Measurements from ENCODE around the gene SAMD9L. TPM values are rescaled to one million over a fixed set of nuclear protein-coding genes. Genes with fewer than 3 reads are reported as not detected.
A peak's percentile ranks its signal among the peaks of the same experiment; 100 is the strongest.

The SAMD9L gene
- polyA plus RNA-seq, 1 donor from 2014 or later, result not detected

DNA sequence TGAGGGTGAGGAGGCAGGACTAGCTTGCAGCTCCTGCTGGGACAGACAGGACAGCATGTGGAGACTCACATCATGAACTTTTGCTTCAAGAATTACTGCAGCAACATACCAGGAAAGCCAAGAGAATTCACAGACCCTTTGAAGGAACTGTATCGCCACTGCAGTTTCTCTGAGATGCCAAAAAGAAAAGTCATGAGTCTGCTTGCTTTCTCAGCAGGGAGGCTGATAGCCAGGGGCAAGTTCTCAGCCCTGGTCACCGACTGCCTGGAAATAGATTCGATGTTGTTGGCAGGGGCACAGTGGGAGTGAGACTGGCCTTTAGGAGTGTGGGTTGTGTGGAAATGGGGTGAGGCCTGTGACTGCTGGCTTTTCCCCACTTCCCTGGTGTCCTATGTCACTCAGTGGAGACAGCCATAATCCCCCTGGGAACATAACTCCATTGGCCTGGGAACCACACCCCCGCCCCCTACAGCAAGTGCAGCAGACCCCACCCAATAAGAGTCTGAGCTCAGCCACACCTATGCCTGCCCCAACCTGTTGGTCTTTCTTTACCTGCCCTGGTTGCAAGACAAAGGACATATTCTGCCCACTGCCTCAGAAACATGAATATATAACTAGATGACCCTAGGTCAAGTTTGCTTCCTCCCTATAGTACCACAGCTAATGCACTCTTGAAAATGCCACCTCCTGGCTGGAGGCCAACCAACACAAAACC lies 28.8 kb downstream of the SAMD9L start:
- TF ChIP-seq, protein P1, sequence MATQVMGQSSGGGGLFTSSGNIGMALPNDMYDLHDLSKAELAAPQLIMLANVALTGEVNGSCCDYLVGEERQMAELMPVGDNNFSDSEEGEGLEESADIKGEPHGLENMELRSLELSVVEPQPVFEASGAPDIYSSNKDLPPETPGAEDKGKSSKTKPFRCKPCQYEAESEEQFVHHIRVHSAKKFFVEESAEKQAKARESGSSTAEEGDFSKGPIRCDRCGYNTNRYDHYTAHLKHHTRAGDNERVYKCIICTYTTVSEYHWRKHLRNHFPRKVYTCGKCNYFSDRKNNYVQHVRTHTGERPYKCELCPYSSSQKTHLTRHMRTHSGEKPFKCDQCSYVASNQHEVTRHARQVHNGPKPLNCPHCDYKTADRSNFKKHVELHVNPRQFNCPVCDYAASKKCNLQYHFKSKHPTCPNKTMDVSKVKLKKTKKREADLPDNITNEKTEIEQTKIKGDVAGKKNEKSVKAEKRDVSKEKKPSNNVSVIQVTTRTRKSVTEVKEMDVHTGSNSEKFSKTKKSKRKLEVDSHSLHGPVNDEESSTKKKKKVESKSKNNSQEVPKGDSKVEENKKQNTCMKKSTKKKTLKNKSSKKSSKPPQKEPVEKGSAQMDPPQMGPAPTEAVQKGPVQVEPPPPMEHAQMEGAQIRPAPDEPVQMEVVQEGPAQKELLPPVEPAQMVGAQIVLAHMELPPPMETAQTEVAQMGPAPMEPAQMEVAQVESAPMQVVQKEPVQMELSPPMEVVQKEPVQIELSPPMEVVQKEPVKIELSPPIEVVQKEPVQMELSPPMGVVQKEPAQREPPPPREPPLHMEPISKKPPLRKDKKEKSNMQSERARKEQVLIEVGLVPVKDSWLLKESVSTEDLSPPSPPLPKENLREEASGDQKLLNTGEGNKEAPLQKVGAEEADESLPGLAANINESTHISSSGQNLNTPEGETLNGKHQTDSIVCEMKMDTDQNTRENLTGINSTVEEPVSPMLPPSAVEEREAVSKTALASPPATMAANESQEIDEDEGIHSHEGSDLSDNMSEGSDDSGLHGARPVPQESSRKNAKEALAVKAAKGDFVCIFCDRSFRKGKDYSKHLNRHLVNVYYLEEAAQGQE (IDR thresholded peaks at IDR 0.05; ENCODE audit: borderline replicate concordance), result no peak
- TF ChIP-seq SMC3 (conservative IDR thresholded peaks at IDR 0.05; ENCODE audit: poor library complexity) (no peak), EZH2 (IDR thresholded peaks at IDR 0.05; ENCODE audit: borderline replicate concordance, insufficient read depth, low read length, poor library complexity, severe bottlenecking) (no peak), POLR2AphosphoS5 (IDR thresholded peaks at IDR 0.05) (no peak), MXI1 (conservative IDR thresholded peaks at IDR 0.05; ENCODE audit: poor library complexity, severe bottlenecking) (no peak), EP300 (conservative IDR thresholded peaks at IDR 0.05; ENCODE audit: poor library complexity, severe bottlenecking) (no peak), RAD21 (conservative IDR thresholded peaks at IDR 0.05) (no peak)
- TF ChIP-seq, protein P2, sequence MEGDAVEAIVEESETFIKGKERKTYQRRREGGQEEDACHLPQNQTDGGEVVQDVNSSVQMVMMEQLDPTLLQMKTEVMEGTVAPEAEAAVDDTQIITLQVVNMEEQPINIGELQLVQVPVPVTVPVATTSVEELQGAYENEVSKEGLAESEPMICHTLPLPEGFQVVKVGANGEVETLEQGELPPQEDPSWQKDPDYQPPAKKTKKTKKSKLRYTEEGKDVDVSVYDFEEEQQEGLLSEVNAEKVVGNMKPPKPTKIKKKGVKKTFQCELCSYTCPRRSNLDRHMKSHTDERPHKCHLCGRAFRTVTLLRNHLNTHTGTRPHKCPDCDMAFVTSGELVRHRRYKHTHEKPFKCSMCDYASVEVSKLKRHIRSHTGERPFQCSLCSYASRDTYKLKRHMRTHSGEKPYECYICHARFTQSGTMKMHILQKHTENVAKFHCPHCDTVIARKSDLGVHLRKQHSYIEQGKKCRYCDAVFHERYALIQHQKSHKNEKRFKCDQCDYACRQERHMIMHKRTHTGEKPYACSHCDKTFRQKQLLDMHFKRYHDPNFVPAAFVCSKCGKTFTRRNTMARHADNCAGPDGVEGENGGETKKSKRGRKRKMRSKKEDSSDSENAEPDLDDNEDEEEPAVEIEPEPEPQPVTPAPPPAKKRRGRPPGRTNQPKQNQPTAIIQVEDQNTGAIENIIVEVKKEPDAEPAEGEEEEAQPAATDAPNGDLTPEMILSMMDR (IDR thresholded peaks at IDR 0.05; ENCODE audit: poor library complexity, severe bottlenecking), result no peak
- Histone ChIP-seq H3K27ac (ENCODE audit: low read length) (no peak overlapping the region), H3K4me2 (ENCODE audit: low read length) (no peak overlapping the region), H3F3A (ENCODE audit: insufficient read depth, low read length, poor library complexity, severe bottlenecking) (no peaks in the 10 kb centered on the region), H3K9me3 (ENCODE audit: low read length) (no peaks in the 10 kb centered on the region), H3K9me2 (ENCODE audit: insufficient read depth, low read length) (no peaks in the 10 kb centered on the region), H4K20me1 (ENCODE audit: insufficient read depth) (no peaks in the 10 kb centered on the region), H3K9ac (ENCODE audit: low read length) (no peak overlapping the region), H2AFZ (ENCODE audit: low read depth, low read length) (no peak overlapping the region), H3K27me3 (ENCODE audit: insufficient read depth, low read depth, low read length) (no peaks in the 10 kb centered on the region), H3K4me3 (ENCODE audit: low read length) (no peak overlapping the region), H3K36me3 (ENCODE audit: insufficient read depth, low read length) (no peaks in the 10 kb centered on the region), H3K79me2 (replicated peaks; ENCODE audit: insufficient read depth, low read length) (no peaks in the 10 kb centered on the region)

DNA sequence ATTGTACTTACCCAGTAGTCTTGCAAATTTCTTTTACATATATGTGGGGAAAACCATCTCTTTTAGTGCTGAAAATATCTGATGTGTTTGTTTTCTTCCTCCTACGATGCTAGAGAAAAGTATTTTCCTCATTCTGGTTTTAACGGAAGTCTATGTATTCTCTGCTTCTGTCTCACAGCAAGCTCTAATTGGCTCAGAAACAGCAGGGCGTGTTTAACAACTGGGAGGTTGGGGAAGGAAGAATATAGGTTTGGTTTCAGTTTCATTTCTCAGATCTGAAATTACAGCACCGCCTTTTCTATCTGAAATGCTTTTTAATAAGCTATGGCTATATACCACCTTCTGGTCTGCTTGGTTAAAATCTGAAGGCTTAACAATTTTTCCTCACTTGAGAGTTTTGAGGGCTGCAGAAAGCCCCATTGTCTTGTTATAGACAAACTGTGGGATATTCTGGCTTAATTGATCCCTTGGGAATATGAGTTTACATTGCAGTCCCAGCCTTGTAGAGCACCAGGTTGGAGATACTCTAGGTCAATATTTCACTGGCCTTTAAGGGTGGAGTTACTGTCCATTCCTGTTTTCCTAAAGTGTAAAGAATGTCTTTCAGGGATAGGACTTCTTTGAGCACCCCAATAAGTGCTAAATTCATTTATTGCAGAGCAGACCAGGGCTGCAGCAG lies 30.2 kb downstream of the SAMD9L start, which contains the start of gene SAMD9:
TSS of gene SAMD9 (minus strand) at position 128 of the 679 bp plus-strand sequence. CDS start 11,882 bp downstream, outside the sequence.
- H3F3A ChIP-seq (ENCODE audit: insufficient read depth, low read length, poor library complexity, severe bottlenecking), result no peaks in the 10 kb centered on the region
- no peaks in the 10 kb centered on the region for H3K9me3 ChIP-seq (ENCODE audit: low read length)
- peak; percentile 25 for TF ChIP-seq POLR2AphosphoS5 (IDR thresholded peaks at IDR 0.05)
- TF ChIP-seq TAF1 (IDR thresholded peaks at IDR 0.05; ENCODE audit: low read depth), result no peak
- H3K27ac ChIP-seq (ENCODE audit: low read length), result no peak within 1 kb of the TSS
- no peaks in the 10 kb centered on the region for H4K20me1 ChIP-seq (ENCODE audit: insufficient read depth)
- no peak within 1 kb of the TSS for H3K4me2 ChIP-seq (ENCODE audit: low read length)
- no peaks in the 10 kb centered on the region for H3K9me2 ChIP-seq (ENCODE audit: insufficient read depth, low read length)
- no peaks in the 10 kb centered on the region for H3K27me3 ChIP-seq (ENCODE audit: insufficient read depth, low read depth, low read length)
- no peaks in the 10 kb centered on the region for H3K79me2 ChIP-seq (replicated peaks; ENCODE audit: insufficient read depth, low read length)
- H3K4me3 ChIP-seq (ENCODE audit: low read length), result no peak within 1 kb of the TSS
- no peaks in the 10 kb centered on the region for H3K36me3 ChIP-seq (ENCODE audit: insufficient read depth, low read length)
- no peak within 1 kb of the TSS for H2AFZ ChIP-seq (ENCODE audit: low read depth, low read length)
- H3K9ac ChIP-seq (ENCODE audit: low read length), result no peak within 1 kb of the TSS

Measured in neural cell (in vitro differentiated cells).